Peyer's patch (tissue), 4 donors: ENCODE measurements around the gene MAT2A. TPM values are rescaled to one million over a fixed set of nuclear protein-coding genes. Genes with fewer than 3 reads are reported as not detected.
A peak's percentile ranks its signal among the peaks of the same experiment; 100 is the strongest.

Experiments used
- DNase-seq, 3 donors: peaks; one replicate each; pipeline ENCODE4 v3.0.0-alpha.2; 2017 to 2019
- H3K27ac ChIP-seq, 4 donors: fragments of 200-600 bp; sonication (generic); one replicate each; pipeline ENCODE4 v1.5.1; 2016 to 2019
- H3K27me3 ChIP-seq, 2 donors: fragments of 200-600 bp; sonication (generic); one replicate each; pipeline ENCODE4 v1.5.1; 2019
- H3K36me3 ChIP-seq, 3 donors: fragments of 200-600 bp; sonication (generic); one replicate each; pipeline ENCODE4 v1.5.1; 2016 to 2019
- H3K4me1 ChIP-seq, 4 donors: fragments of 200-600 bp; sonication (generic); one replicate each; pipeline ENCODE4 v1.5.1; 2016 to 2019
- H3K4me3 ChIP-seq, 4 donors: fragments of 200-600 bp; sonication (generic); 1 replicate in 3 of 4; 2 replicates in 1 of 4; pipeline ENCODE4 v1.5.1; 2016 to 2019; ENCODE audit warnings: mild to moderate bottlenecking in 1 of 4
- H3K9me3 ChIP-seq, 4 donors: fragments of 200-600 bp; sonication (generic); one replicate each; pipeline ENCODE4 v1.5.1; 2016 to 2019; ENCODE audit warnings: mild to moderate bottlenecking in 1 of 4
- CTCF ChIP-seq, 6 experiments: fragments of 450-650 bp in 4 of 6; fragments of 200-600 bp in 2 of 6; sonication (generic) in 1 of 6; IDR thresholded peaks; one replicate each; pipeline ENCODE4 v1.5.1; 2017 to 2019; ENCODE audit warnings: antibody characterized with exemption in 6 of 6, mild to moderate bottlenecking in 3 of 6, moderate library complexity in 1 of 6
- POLR2A ChIP-seq, 2 donors: fragments of 450-650 bp; IDR thresholded peaks; one replicate each; pipeline ENCODE4 v1.5.1; 2017; ENCODE audit warnings: antibody characterized with exemption in 2 of 2, mild to moderate bottlenecking in 2 of 2, moderate library complexity in 2 of 2
- total RNA-seq, 4 donors: library from RNA; depleted of rRNA; stranded (reverse); fragments of >200 nt; gene quantifications; one replicate each; pipeline ENCODE4 v1.1.0, GENCODE V29; 2016

The MAT2A gene
- total RNA-seq, 4 donors from 2014 or later: 113 to 189 (median 140) TPM

DNA sequence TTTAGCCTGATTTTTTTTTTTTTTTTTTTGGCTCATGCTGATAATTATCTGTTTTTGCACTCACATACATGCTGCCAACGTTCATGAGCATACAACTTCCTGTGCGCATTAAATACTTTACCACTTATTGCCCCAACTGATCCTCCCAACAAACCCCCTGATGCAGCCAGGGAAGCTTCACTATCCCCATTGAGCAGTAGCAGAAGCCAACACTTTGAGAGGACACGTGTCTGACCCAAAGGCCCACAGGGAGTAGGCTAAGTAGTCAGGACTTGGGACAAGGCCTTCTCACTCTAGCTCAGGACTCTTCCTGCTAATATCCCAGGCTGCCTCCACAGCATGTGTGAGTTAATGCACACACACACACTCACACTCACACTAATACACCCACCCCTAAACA lies 36.2 kb upstream of the MAT2A start:
- Histone ChIP-seq H3K9me3 (no peaks in the 10 kb centered on the region), H3K4me3 (no peak overlapping the region), H3K36me3 (no peaks in the 10 kb centered on the region), H3K27ac (peak overlapping the region in 3 of 4 donors; percentile 28 to 92 (median 75)), H3K27me3 (no peaks in the 10 kb centered on the region), H3K4me1 (peaks cover 0 to 25% (median 3%) of the 10 kb centered on the region in 4 donors)
- no peak for DNase-seq
- TF ChIP-seq CTCF (IDR thresholded peaks at IDR 0.05): no peak
- TF ChIP-seq POLR2A (IDR thresholded peaks at IDR 0.05): no peak

GRCh38 chr2:85503168-85503850 lies 35.7 kb upstream of the MAT2A start:
- peak in 4 of 6 experiments; percentile 14 to 79 (median 68) for TF ChIP-seq CTCF (IDR thresholded peaks at IDR 0.05)
- TF ChIP-seq POLR2A (IDR thresholded peaks at IDR 0.05): peak; percentile 26 to 65
- peak in 2 of 3 donors; percentile 83 to 88 for DNase-seq
- Histone ChIP-seq H3K4me1 (peaks cover 0 to 25% (median 3%) of the 10 kb centered on the region in 4 donors), H3K27ac (peak overlapping the region in 3 of 4 donors; percentile 59 to 92 (median 75)), H3K27me3 (no peaks in the 10 kb centered on the region), H3K36me3 (no peaks in the 10 kb centered on the region), H3K4me3 (peak overlapping the region in 1 of 4 donors; percentile 9), H3K9me3 (no peaks in the 10 kb centered on the region)

- Histone ChIP-seq H3K9me3 (no peaks in the 10 kb centered on the region), H3K4me3 (peak overlapping the region in 1 of 4 donors; percentile 9), H3K27me3 (no peaks in the 10 kb centered on the region), H3K36me3 (no peaks in the 10 kb centered on the region), H3K4me1 (peaks cover 0 to 25% (median 3%) of the 10 kb centered on the region in 4 donors), H3K27ac (peak overlapping the region; percentile 10 to 92 (median 67))
- no peak for DNase-seq
- TF ChIP-seq CTCF (IDR thresholded peaks at IDR 0.05): no peak
- TF ChIP-seq POLR2A (IDR thresholded peaks at IDR 0.05): no peak
Measured at GRCh38 chr2:85503851-85504777, 34.9 kb upstream of the MAT2A start.

- Histone ChIP-seq H3K27me3 (no peaks in the 10 kb centered on the region), H3K4me1 (peaks cover 0 to 25% (median 3%) of the 10 kb centered on the region in 4 donors), H3K27ac (peak overlapping the region in 3 of 4 donors; percentile 13 to 75 (median 65)), H3K9me3 (no peaks in the 10 kb centered on the region), H3K4me3 (peak overlapping the region in 1 of 4 donors; percentile 3), H3K36me3 (no peaks in the 10 kb centered on the region)
- TF ChIP-seq POLR2A (IDR thresholded peaks at IDR 0.05) (no peak), CTCF (IDR thresholded peaks at IDR 0.05) (no peak)
- DNase-seq: peak in 1 of 3 donors; percentile 67
Measured at GRCh38 chr2:85504778-85505261, 34.1 kb upstream of the MAT2A start.

GRCh38 chr2:85505551-85506238 lies 33.3 kb upstream of the MAT2A start:
- no peak for TF ChIP-seq CTCF (IDR thresholded peaks at IDR 0.05)
- TF ChIP-seq POLR2A (IDR thresholded peaks at IDR 0.05): no peak
- Histone ChIP-seq H3K4me3 (no peak overlapping the region), H3K36me3 (no peaks in the 10 kb centered on the region), H3K4me1 (peaks cover 0 to 26% (median 3%) of the 10 kb centered on the region in 4 donors), H3K27me3 (no peaks in the 10 kb centered on the region), H3K27ac (peak overlapping the region; percentile 3 to 75 (median 34)), H3K9me3 (no peaks in the 10 kb centered on the region)
- DNase-seq: no peak
